Ectodermal cell (in vitro differentiated cells): ENCODE data around the gene ZNF506.
"Not testable (repeated sequence)": the region's sequence is repeated elsewhere in the genome, so short reads cannot be mapped to it uniquely, and the experiment has no call there.

ENCODE experiments used
- H3K27ac ChIP-seq: 2 replicates; pipeline ENCODE4 v1.7.0; 2013; ENCODE audit warnings: mild to moderate bottlenecking, low read depth, low read length; ENCODE audit not compliant: insufficient read depth, poor library complexity, severe bottlenecking
- H3K27me3 ChIP-seq: 2 replicates; pipeline ENCODE4 v1.7.0; 2013; ENCODE audit warnings: mild to moderate bottlenecking, low read length; ENCODE audit not compliant: insufficient read depth, control insufficient read depth, poor library complexity, severe bottlenecking
- H3K36me3 ChIP-seq: one replicate; pipeline ENCODE4 v1.7.0; 2013; ENCODE audit warnings: low read length; ENCODE audit not compliant: control insufficient read depth, insufficient read depth
- H3K4me1 ChIP-seq: one replicate; pipeline ENCODE4 v1.7.0; 2013; ENCODE audit warnings: low read length; ENCODE audit not compliant: control insufficient read depth, insufficient read depth
- H3K4me3 ChIP-seq: 2 replicates; pipeline ENCODE4 v1.7.0; 2013; ENCODE audit warnings: low read depth, low read length, control low read depth; ENCODE audit not compliant: insufficient read depth
- H3K9me3 ChIP-seq: 2 replicates; pipeline ENCODE4 v1.7.0; 2013; ENCODE audit warnings: mild to moderate bottlenecking, low read length, moderate library complexity; ENCODE audit not compliant: control insufficient read depth
- WGBS, 2 experiments: methylation state at CpG; one replicate each; pipeline ENCODE4 v1.1.7; 2013; ENCODE audit warnings: missing lambda C conversion rate in 2 of 2; 5-methylcytosine and 5-hydroxymethylcytosine counted together

Gene ZNF506

GRCh38 chr19:19745496-19746285 is 75.9 kb downstream of the ZNF506 start:
- no peaks in the 10 kb centered on the region for H3K27me3 ChIP-seq
- 89 to 94% methylated on average over 17 of the region's 17 CpGs for WGBS, 2 experiments
- no peaks in the 10 kb centered on the region for H3K4me1 ChIP-seq
- no peaks in the 10 kb centered on the region for H3K36me3 ChIP-seq
- H3K9me3 ChIP-seq = no peaks in the 10 kb centered on the region
- no peak overlapping the region for H3K4me3 ChIP-seq
- H3K27ac ChIP-seq = no peak overlapping the region

- H3K9me3 ChIP-seq = no peaks in the 10 kb centered on the region
These were observed 76.9 kb downstream of the ZNF506 start for GRCh38 chr19:19744641-19745040.

DNA sequence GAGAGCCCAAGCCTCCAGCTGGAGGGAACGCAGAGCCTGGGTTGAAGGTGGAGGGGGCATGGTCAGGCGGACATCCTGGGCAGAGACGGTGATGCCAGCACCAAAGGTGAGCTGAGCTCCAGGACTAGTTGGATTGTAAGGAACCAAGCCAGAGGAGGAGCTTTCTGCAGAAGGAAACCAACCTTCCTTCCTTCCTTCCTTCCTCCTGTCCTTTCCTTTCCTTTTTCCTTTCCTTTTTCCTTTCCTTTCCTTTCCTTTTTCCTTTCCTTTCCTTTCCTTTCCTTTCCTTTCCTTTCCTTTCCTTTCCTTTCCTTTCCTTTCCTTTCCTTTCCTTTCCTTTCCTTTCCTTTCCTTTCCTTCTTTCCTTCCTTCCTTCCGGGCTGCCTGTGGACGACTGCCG is 77.6 kb downstream of the ZNF506 start:
- 86 to 91% methylated on average over 6 of the region's 6 CpGs for WGBS, 2 experiments
- not testable (repeated sequence) for H3K4me1 ChIP-seq, H3K27ac ChIP-seq, H3K4me3 ChIP-seq, H3K9me3 ChIP-seq, H3K36me3 ChIP-seq, H3K27me3 ChIP-seq

More at GRCh38 chr19:19744641-19745040, 76.9 kb downstream of the ZNF506 start:
- Histone ChIP-seq H3K4me1 (no peaks in the 10 kb centered on the region), H3K27me3 (no peaks in the 10 kb centered on the region), H3K27ac (no peak overlapping the region), H3K36me3 (no peaks in the 10 kb centered on the region), H3K4me3 (no peak overlapping the region)
- WGBS, 2 experiments = 93 to 94% methylated on average over 17 of the region's 17 CpGs

DNA sequence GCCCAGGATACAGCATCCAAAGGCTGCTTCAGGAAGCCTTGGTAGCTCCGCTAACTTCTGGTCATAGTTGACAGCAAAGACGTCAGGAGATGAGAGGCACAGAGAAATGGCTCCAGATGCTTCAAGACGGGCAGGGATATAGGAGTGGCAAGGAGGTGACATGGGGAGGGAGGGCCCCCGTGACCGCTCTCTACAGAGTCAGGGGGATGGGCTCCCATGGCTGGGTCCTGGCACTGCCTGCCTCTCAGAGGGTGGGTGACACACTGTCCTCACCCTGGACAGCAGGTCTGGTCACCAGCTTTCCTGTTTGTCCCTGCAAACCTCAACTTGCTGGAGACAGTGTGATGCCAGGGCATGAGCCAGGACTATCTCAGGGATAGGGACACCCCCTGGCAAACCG is 78.4 kb downstream of the ZNF506 start:
- Histone ChIP-seq H3K9me3 (no peaks in the 10 kb centered on the region), H3K27me3 (no peaks in the 10 kb centered on the region), H3K36me3 (no peaks in the 10 kb centered on the region), H3K27ac (no peak overlapping the region), H3K4me3 (no peak overlapping the region), H3K4me1 (no peaks in the 10 kb centered on the region)
- 89 to 90% methylated on average over 6 of the region's 6 CpGs for WGBS, 2 experiments

GRCh38 chr19:19742773-19743172 is 78.8 kb downstream of the ZNF506 start:
- Histone ChIP-seq H3K27me3 (no peaks in the 10 kb centered on the region), H3K27ac (no peak overlapping the region), H3K36me3 (no peaks in the 10 kb centered on the region), H3K9me3 (no peaks in the 10 kb centered on the region), H3K4me1 (no peaks in the 10 kb centered on the region), H3K4me3 (no peak overlapping the region)
- 92 to 93% methylated on average over 9 of the region's 9 CpGs for WGBS, 2 experiments
